CD8-positive, alpha-beta memory T cell (primary cell): Measurements from ENCODE around the gene FRY. TPM values are rescaled to one million over a fixed set of nuclear protein-coding genes. Genes with fewer than 3 reads are reported as not detected.

Experiments used
- CTCF ChIA-PET: fragments of 350-600 bp; sonication (Branson Sonifier 250); formaldehyde crosslinking; loops from one replicate; lab custom pipeline; 2021; ENCODE audit warnings: antibody characterized with exemption; lab: Charles Lee
- POLR2A ChIA-PET: fragments of 350-600 bp; sonication (Branson Sonifier 250); formaldehyde crosslinking; loops from one replicate; lab custom pipeline; 2021; ENCODE audit warnings: antibody characterized with exemption; lab: Charles Lee
- DNase-seq, 5 donors: peaks; one replicate each; pipeline versions ENCODE4 v3.0.0 to v3.0.0-alpha.2; 2020 to 2022; ENCODE audit warnings: mixed read lengths in 1 of 5
- H3K27ac ChIP-seq: one replicate; pipeline ENCODE4 v1.7.0; 2013; ENCODE audit warnings: low read depth, mild to moderate bottlenecking, low read length, moderate library complexity
- H3K27me3 ChIP-seq: 2 replicates; pipeline ENCODE4 v1.7.0; 2013; ENCODE audit warnings: low read length, mild to moderate bottlenecking; ENCODE audit not compliant: insufficient read depth, poor library complexity, severe bottlenecking
- H3K36me3 ChIP-seq: 2 replicates; pipeline ENCODE4 v1.7.0; 2013; ENCODE audit warnings: mild to moderate bottlenecking, low read length, moderate library complexity; ENCODE audit not compliant: insufficient read depth
- H3K4me1 ChIP-seq: 2 replicates; pipeline ENCODE4 v1.7.0; 2013; ENCODE audit warnings: mild to moderate bottlenecking, low read length, moderate library complexity; ENCODE audit not compliant: insufficient read depth
- H3K4me3 ChIP-seq: 2 replicates; pipeline ENCODE4 v1.7.0; 2013; ENCODE audit warnings: mild to moderate bottlenecking, low read length
- H3K9me3 ChIP-seq: 2 replicates; pipeline ENCODE4 v1.7.0; 2013; ENCODE audit warnings: mild to moderate bottlenecking, low read length
- H3K27ac Mint-ChIP-seq, 8 donors: one replicate each; pipeline ENCODE4 v1.8.0; 2020 to 2021; ENCODE audit warnings: mixed read lengths in 8 of 8, mild to moderate bottlenecking in 6 of 8, inconsistent platforms in 3 of 8, moderate library complexity in 3 of 8
- H3K27me3 Mint-ChIP-seq, 2 donors: one replicate each; pipeline ENCODE4 v1.8.0; 2020 to 2021; ENCODE audit warnings: mixed read lengths in 2 of 2, mild to moderate bottlenecking in 1 of 2, moderate library complexity in 1 of 2
- H3K36me3 Mint-ChIP-seq, 3 donors: one replicate each; pipeline ENCODE4 v1.8.0; 2020 to 2021; ENCODE audit warnings: mixed read lengths in 3 of 3, inconsistent platforms in 1 of 3, mild to moderate bottlenecking in 1 of 3
- H3K4me1 Mint-ChIP-seq, 3 donors: one replicate each; pipeline ENCODE4 v1.8.0; 2020 to 2021; ENCODE audit warnings: mixed read lengths in 3 of 3, inconsistent platforms in 1 of 3, mild to moderate bottlenecking in 1 of 3
- H3K4me3 Mint-ChIP-seq, 7 donors: one replicate each; pipeline ENCODE4 v1.8.0; 2020 to 2021; ENCODE audit warnings: mixed read lengths in 7 of 7, mild to moderate bottlenecking in 6 of 7, moderate library complexity in 4 of 7, inconsistent platforms in 2 of 7
- H3K9me3 Mint-ChIP-seq, 5 donors: one replicate each; pipeline ENCODE4 v1.8.0; 2020 to 2022; ENCODE audit warnings: mixed read lengths in 5 of 5, mild to moderate bottlenecking in 3 of 5, moderate library complexity in 2 of 5, inconsistent platforms in 1 of 5
- polyA plus RNA-seq: library from polyadenylated mRNA; unstranded; fragments of 300-500 nt; fragmentation: Illumina TruSeq; gene quantifications from one replicate; pipeline ENCODE4 v1.2.3, GENCODE V29; 2021
- total RNA-seq, 2 experiments: library from RNA; stranded (reverse); gene quantifications; one replicate each; pipeline ENCODE4 v1.2.3, GENCODE V29; 2021

Gene FRY
- total and polyA plus RNA-seq, 3 experiments from 2014 or later, result 0.53 to 1.5 (median 0.72) TPM

GRCh38 chr13:32299893-32300292, 268.3 kb downstream of the FRY start:
- POLR2A ChIA-PET, result interaction anchor here (0.5 kb wide), 1 partner anchor 78 kb away, joined by 3 read pairs; no protein-coding TSS in a partner anchor
- Mint-ChIP-seq H3K4me3 (no peak overlapping the region), H3K27me3 (peaks cover 6 to 35% of the 10 kb centered on the region in 2 donors), H3K9me3 (no peaks in the 10 kb centered on the region), H3K27ac (no peak overlapping the region), H3K36me3 (no peaks in the 10 kb centered on the region), H3K4me1 (no peaks in the 10 kb centered on the region)
- no peaks in the 10 kb centered on the region for H3K27me3 ChIP-seq
- no peak for DNase-seq
- H3K36me3 ChIP-seq, result no peaks in the 10 kb centered on the region
- H3K4me1 ChIP-seq, result no peaks in the 10 kb centered on the region
- H3K27ac ChIP-seq, result no peak overlapping the region
- H3K9me3 ChIP-seq, result no peaks in the 10 kb centered on the region
- no peak overlapping the region for H3K4me3 ChIP-seq
- CTCF ChIA-PET, result no interaction called here

- H3K36me3 Mint-ChIP-seq, result no peaks in the 10 kb centered on the region
- no peak for DNase-seq
- peaks cover 6 to 35% of the 10 kb centered on the region in 2 donors for H3K27me3 Mint-ChIP-seq
- Histone ChIP-seq H3K4me3 (no peak overlapping the region), H3K36me3 (no peaks in the 10 kb centered on the region), H3K9me3 (no peaks in the 10 kb centered on the region), H3K4me1 (no peaks in the 10 kb centered on the region), H3K27me3 (no peaks in the 10 kb centered on the region), H3K27ac (no peak overlapping the region)
- H3K27ac Mint-ChIP-seq, result no peak overlapping the region
- H3K4me3 Mint-ChIP-seq, result no peak overlapping the region
- CTCF ChIA-PET, result no interaction called here
- no peaks in the 10 kb centered on the region for H3K4me1 Mint-ChIP-seq
- no peaks in the 10 kb centered on the region for H3K9me3 Mint-ChIP-seq
- POLR2A ChIA-PET, result no interaction called here
Measured at GRCh38 chr13:32300406-32300805, 268.8 kb downstream of the FRY start.

- Histone ChIP-seq H3K27ac (no peak overlapping the region), H3K4me1 (no peaks in the 10 kb centered on the region), H3K27me3 (no peaks in the 10 kb centered on the region), H3K36me3 (no peaks in the 10 kb centered on the region), H3K9me3 (no peaks in the 10 kb centered on the region), H3K4me3 (no peak overlapping the region)
- H3K4me1 Mint-ChIP-seq, result no peaks in the 10 kb centered on the region
- DNase-seq, result no peak
- no peak overlapping the region for H3K27ac Mint-ChIP-seq
- H3K27me3 Mint-ChIP-seq, result peaks cover 6 to 32% of the 10 kb centered on the region in 2 donors
- H3K36me3 Mint-ChIP-seq, result no peaks in the 10 kb centered on the region
- H3K9me3 Mint-ChIP-seq, result no peaks in the 10 kb centered on the region
- H3K4me3 Mint-ChIP-seq, result no peak overlapping the region
- CTCF ChIA-PET, result no interaction called here
- POLR2A ChIA-PET, result no interaction called here
Measured at GRCh38 chr13:32300920-32301319, 269.3 kb downstream of the FRY start.

- Histone ChIP-seq H3K4me1 (no peaks in the 10 kb centered on the region), H3K27me3 (no peaks in the 10 kb centered on the region), H3K36me3 (no peaks in the 10 kb centered on the region), H3K4me3 (no peak overlapping the region), H3K9me3 (no peaks in the 10 kb centered on the region), H3K27ac (no peak overlapping the region)
- Mint-ChIP-seq H3K36me3 (no peaks in the 10 kb centered on the region), H3K27ac (no peak overlapping the region), H3K4me1 (no peaks in the 10 kb centered on the region), H3K27me3 (peaks cover 5 to 26% of the 10 kb centered on the region in 2 donors), H3K4me3 (no peak overlapping the region), H3K9me3 (no peaks in the 10 kb centered on the region)
- ChIA-PET POLR2A (no interaction called here), CTCF (no interaction called here)
- no peak for DNase-seq
Measured at GRCh38 chr13:32302461-32302860, 270.9 kb downstream of the FRY start.

- ChIA-PET POLR2A (no interaction called here), CTCF (interaction anchor here (1.3 kb wide), 1 partner anchor 9 kb away, joined by 3 read pairs; the partner anchor contains the start of genes BRCA2 and ZAR1L)
- H3K27ac Mint-ChIP-seq, result no peak overlapping the region
- H3K36me3 Mint-ChIP-seq, result no peaks in the 10 kb centered on the region
- no peak overlapping the region for H3K4me3 Mint-ChIP-seq
- H3K9me3 ChIP-seq, result no peaks in the 10 kb centered on the region
- H3K27me3 Mint-ChIP-seq, result peaks cover 2 to 4% of the 10 kb centered on the region in 2 donors
- H3K9me3 Mint-ChIP-seq, result no peaks in the 10 kb centered on the region
- no peaks in the 10 kb centered on the region for H3K36me3 ChIP-seq
- H3K27ac ChIP-seq, result no peak overlapping the region
- H3K4me1 Mint-ChIP-seq, result peaks cover 7 to 17% (median 13%) of the 10 kb centered on the region in 3 donors
- H3K4me3 ChIP-seq, result no peak overlapping the region
- no peak for DNase-seq
- H3K27me3 ChIP-seq, result no peaks in the 10 kb centered on the region
- H3K4me1 ChIP-seq, result peaks cover 9% of the 10 kb centered on the region
Measured at GRCh38 chr13:32305646-32306045, 274.1 kb downstream of the FRY start.

GRCh38 chr13:32309312-32310133, 277.9 kb downstream of the FRY start:
- Mint-ChIP-seq H3K27me3 (peaks cover 2 to 4% of the 10 kb centered on the region in 2 donors), H3K4me3 (peak overlapping the region in 5 of 7 donors; percentile 7 to 37 (median 27)), H3K4me1 (peaks cover 9 to 22% (median 19%) of the 10 kb centered on the region in 3 donors), H3K27ac (peak overlapping the region in 2 of 8 donors; percentile 11 to 28), H3K36me3 (no peaks in the 10 kb centered on the region), H3K9me3 (no peaks in the 10 kb centered on the region)
- Histone ChIP-seq H3K27me3 (no peaks in the 10 kb centered on the region), H3K4me1 (peaks cover 10% of the 10 kb centered on the region), H3K27ac (no peak overlapping the region), H3K9me3 (no peaks in the 10 kb centered on the region), H3K4me3 (no peak overlapping the region), H3K36me3 (no peaks in the 10 kb centered on the region)
- ChIA-PET CTCF (interaction anchor here (0.8 kb wide), 1 partner anchor 117 kb away, joined by 3 read pairs; no protein-coding TSS in a partner anchor), POLR2A (no interaction called here)
- no peak for DNase-seq

- peaks cover 16% of the 10 kb centered on the region for H3K4me1 ChIP-seq
- no peaks in the 10 kb centered on the region for H3K36me3 ChIP-seq
- H3K27ac ChIP-seq, result no peak overlapping the region
- peaks cover 14 to 28% (median 26%) of the 10 kb centered on the region in 3 donors for H3K4me1 Mint-ChIP-seq
- no peaks in the 10 kb centered on the region for H3K9me3 Mint-ChIP-seq
- peak overlapping the region in 4 of 7 donors; percentile 7 to 37 (median 19) for H3K4me3 Mint-ChIP-seq
- CTCF ChIA-PET, result interaction anchor here (1.2 kb wide), 2 partner anchors 42 to 400 kb away, joined by 3 to 5 read pairs; no protein-coding TSS in a partner anchor
- POLR2A ChIA-PET, result no interaction called here
- H3K36me3 Mint-ChIP-seq, result peaks cover 0 to 6% (median 0%) of the 10 kb centered on the region in 3 donors
- H3K27me3 ChIP-seq, result no peaks in the 10 kb centered on the region
- H3K9me3 ChIP-seq, result no peaks in the 10 kb centered on the region
- H3K27me3 Mint-ChIP-seq, result peaks cover 4 to 5% of the 10 kb centered on the region in 2 donors
- peak in 2 of 5 donors; percentile 40 to 46 for DNase-seq
- H3K4me3 ChIP-seq, result no peak overlapping the region
- H3K27ac Mint-ChIP-seq, result peak overlapping the region in 3 of 8 donors; percentile 23 to 32 (median 31)
Measured at GRCh38 chr13:32310134-32310706, 278.6 kb downstream of the FRY start.
